ENCODE measurements around the gene GRB2. TPM values are rescaled to one million over a fixed set of nuclear protein-coding genes. Genes with fewer than 3 reads are reported as not detected.

The GRB2 gene
- total RNA-seq, 1 donor from 2014 or later, result 77.5 TPM

DNA sequence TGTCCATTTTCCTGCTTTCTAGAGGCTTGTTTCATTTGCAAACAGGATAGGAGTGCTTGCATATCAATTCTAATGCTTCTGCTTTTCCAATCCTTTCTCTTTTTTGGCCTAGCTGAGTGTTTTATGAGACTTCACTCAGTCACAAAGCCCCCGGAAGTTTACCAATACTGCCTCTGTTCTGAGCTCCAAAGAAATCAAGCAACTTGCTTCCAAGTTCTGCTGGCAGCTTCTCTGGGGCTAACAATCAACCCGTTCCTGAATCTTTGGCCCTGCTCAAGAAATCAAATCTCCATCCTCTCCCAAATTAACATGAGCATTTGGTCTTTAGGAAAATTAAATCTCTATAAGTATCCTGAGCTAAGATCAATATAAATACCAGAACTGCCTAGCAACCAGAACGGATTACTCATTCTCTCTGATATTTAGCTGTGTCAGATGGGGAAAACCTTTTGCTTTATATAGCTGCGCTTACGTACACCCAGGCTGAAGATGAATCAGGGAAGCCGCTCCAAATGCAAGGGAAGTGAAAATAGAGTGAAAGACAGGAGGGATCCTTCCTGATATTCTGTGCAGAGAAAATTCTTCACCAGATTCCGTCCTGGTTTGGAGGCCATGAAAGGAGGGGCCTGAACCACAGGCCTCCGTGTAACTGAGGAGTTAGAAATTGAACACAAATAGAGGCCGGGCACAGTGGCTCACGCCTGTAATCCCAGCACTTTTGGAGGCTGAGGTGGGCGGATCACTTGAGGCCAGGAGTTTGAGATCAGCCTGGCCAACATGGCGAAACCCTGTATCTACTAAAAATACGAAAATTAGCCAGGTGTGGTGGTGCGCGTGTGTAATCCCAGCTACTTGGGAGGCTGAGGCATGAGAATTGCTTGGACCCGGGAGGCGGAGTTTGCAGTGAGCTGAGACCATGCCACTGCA lies 23.3 kb upstream of the GRB2 start:
- TF ChIP-seq, protein P1, sequence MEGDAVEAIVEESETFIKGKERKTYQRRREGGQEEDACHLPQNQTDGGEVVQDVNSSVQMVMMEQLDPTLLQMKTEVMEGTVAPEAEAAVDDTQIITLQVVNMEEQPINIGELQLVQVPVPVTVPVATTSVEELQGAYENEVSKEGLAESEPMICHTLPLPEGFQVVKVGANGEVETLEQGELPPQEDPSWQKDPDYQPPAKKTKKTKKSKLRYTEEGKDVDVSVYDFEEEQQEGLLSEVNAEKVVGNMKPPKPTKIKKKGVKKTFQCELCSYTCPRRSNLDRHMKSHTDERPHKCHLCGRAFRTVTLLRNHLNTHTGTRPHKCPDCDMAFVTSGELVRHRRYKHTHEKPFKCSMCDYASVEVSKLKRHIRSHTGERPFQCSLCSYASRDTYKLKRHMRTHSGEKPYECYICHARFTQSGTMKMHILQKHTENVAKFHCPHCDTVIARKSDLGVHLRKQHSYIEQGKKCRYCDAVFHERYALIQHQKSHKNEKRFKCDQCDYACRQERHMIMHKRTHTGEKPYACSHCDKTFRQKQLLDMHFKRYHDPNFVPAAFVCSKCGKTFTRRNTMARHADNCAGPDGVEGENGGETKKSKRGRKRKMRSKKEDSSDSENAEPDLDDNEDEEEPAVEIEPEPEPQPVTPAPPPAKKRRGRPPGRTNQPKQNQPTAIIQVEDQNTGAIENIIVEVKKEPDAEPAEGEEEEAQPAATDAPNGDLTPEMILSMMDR (conservative IDR thresholded peaks at IDR 0.05; ENCODE audit: low read depth, low read length), result no peak
- no peak overlapping the region for H3K4me3 ChIP-seq (ENCODE audit: low read depth, low read length)
- DNase-seq (ENCODE audit: low read depth), result no peak

DNA sequence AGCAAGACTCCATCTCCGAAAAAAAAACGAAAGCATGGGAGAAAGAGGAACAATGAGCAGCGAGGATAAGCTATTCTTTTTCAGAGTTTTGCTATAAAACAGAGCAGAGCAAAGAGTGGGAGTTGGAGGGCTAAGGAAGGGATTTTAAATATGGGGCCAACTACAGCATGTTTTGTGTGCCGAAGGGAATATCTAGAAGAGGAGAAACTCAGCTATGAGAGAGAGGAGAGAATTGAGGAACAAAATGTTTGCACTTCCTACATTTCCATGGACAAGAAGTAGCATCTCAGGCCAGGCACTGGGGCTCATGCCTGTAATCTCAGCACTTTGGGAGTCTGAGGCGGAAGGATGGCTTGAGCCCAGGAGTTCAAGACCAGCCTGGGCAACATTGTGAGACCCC lies 13.1 kb upstream of the GRB2 start:
- H3K4me3 ChIP-seq (ENCODE audit: low read depth, low read length), result no peak overlapping the region
- TF ChIP-seq, protein P1 (conservative IDR thresholded peaks at IDR 0.05; ENCODE audit: low read depth, low read length), result no peak
- no peak for DNase-seq (ENCODE audit: low read depth)

DNA sequence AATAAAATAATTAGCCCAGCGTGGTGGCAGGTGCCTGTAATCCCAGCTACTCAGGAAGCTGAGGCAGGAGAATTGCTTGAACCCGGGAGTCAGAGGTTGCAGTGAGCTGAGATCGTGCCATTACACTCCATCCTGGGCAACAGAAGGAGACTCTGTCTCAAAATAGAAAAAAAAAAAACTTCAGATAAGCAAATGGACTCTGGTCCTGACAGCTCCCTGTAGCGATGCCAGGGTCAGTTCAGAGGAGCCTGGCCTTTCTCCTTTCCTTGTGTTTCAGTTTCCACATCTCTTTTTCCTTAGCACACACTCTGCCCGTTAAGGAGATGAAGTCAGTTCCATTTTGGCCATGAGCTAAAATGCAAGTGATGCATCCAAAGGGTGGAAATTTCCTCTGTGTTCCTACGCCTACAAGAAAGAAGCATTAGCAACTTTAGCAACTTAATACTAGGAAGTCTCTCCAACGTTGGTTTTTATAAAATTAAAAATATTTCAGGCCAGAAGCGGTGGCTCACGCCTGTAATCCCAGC lies 11.6 kb upstream of the GRB2 start:
- no peak overlapping the region for H3K4me3 ChIP-seq (ENCODE audit: low read depth, low read length)
- no peak for DNase-seq (ENCODE audit: low read depth)
- TF ChIP-seq, protein P1 (conservative IDR thresholded peaks at IDR 0.05; ENCODE audit: low read depth, low read length), result no peak

DNA sequence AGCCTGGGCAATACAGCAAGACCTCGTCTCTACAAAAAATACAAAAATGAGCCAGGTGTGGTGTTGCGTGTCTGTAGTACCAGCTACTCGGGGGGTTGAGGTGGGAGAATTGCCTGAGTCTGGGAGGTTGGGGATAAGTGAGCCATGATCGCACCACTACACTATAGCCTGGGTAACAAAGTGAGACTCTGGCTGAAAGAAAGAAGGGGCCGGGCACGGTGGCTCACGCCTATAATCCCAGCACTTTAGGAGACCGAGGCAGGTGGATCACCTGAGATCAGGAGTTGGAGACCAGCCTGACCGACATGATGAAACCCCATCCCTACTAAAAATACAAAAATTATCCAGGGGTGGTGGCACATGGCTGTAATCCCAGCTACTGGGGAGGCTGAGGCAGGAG lies 10.5 kb upstream of the GRB2 start:
- H3K4me3 ChIP-seq (ENCODE audit: low read depth, low read length), result no peak overlapping the region
- TF ChIP-seq, protein P1 (conservative IDR thresholded peaks at IDR 0.05; ENCODE audit: low read depth, low read length), result no peak
- DNase-seq (ENCODE audit: low read depth), result no peak

DNA sequence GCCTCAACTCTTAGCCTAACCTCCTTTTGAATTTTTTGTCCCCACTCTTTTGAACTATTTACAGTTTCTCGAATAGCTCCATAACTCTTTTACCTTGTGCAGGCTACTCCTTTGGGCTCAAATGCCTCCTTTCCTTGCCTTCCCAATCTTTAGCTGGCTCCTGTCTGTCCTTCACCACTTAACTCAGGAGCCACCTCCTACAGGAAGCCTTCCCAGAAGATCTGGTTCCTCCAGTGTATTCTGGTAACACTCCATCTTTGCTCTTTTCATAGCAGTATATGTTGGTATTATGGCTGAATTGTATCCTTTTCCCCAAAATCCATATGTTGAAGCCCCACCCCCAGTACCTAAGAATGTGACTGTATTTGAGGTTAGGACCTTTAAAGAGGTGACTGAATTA lies 9.0 kb upstream of the GRB2 start:
- TF ChIP-seq, protein P1 (conservative IDR thresholded peaks at IDR 0.05; ENCODE audit: low read depth, low read length), result no peak
- no peak for DNase-seq (ENCODE audit: low read depth)
- H3K4me3 ChIP-seq (ENCODE audit: low read depth, low read length), result no peak overlapping the region

DNA sequence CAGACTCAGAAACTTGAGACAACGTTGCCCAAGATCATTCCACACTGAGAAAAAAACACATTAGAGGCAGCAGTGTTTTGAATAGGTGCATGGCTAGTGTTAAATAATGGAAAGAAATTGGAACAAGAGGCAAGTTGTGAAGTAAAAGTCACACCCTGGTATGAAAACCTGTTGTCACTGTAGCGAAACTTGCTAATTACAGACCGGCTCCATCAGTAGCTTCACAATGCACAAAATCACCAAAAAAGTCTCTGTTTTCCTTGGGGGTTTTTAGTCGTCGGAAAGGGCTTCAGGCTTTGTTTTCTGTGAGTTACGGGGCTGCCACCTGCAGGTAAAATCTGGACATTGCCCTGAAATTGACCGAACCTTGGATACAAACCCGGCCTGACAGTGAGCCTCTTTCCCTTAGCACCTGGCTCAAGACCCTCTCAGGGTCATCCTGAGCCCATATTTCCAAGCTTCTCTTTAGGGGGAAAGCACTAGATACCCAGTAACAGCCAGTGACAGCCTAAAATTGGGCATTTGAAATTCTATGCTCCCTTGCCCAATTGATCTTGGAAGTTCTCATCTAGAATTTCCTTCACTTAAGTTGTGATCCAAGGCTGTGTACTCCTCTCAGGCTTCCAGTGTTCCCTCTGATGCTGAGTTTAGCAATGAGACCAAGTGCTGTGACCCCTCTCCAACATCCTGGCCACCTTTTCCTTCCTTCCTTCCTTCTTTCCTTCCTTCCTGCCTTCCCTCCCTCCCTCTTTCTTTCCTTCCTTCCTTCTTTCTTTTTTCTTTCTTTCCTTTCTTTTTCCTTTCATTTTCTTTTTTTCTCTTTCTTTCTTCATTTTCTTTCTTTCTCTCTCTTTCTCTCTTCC lies 7.2 kb upstream of the GRB2 start:
- TF ChIP-seq, protein P1 (conservative IDR thresholded peaks at IDR 0.05; ENCODE audit: low read depth, low read length), result peak; percentile 91
- no peak overlapping the region for H3K4me3 ChIP-seq (ENCODE audit: low read depth, low read length)
- no peak for DNase-seq (ENCODE audit: low read depth)

Data from epithelial cell of proximal tubule (primary cell).